ENCODE results near the gene SEPTIN11.
"Not testable (repeated sequence)": the region's sequence is repeated elsewhere in the genome, so short reads cannot be mapped to it uniquely, and the experiment has no call there.

Gene SEPTIN11

GRCh38 chr4:76952656-76953582, 3.4 kb downstream of the SEPTIN11 start:
- DNase-seq, result no peak

GRCh38 chr4:76953956-76954355, 4.4 kb downstream of the SEPTIN11 start:
- no peak for DNase-seq

GRCh38 chr4:76954489-76954888, 4.9 kb downstream of the SEPTIN11 start:
- no peak for DNase-seq

- DNase-seq, result no peak
These were observed 5.6 kb downstream of the SEPTIN11 start for GRCh38 chr4:76955182-76955581.

GRCh38 chr4:76957004-76957738, 7.6 kb downstream of the SEPTIN11 start:
- DNase-seq, result no peak

GRCh38 chr4:76958891-76959290, 9.3 kb downstream of the SEPTIN11 start:
- no peak for DNase-seq

GRCh38 chr4:76960014-76960413, 10.5 kb downstream of the SEPTIN11 start:
- no peak for DNase-seq

- no peak for DNase-seq
These were observed 13.0 kb downstream of the SEPTIN11 start for GRCh38 chr4:76962406-76963130.

GRCh38 chr4:76963131-76963750, 13.7 kb downstream of the SEPTIN11 start:
- DNase-seq, result no peak

GRCh38 chr4:76963927-76964326, 14.4 kb downstream of the SEPTIN11 start:
- not testable (repeated sequence) for DNase-seq

GRCh38 chr4:76964769-76965168, 15.2 kb downstream of the SEPTIN11 start:
- DNase-seq, result no peak

GRCh38 chr4:76965866-76966579, 16.5 kb downstream of the SEPTIN11 start:
- no peak for DNase-seq

GRCh38 chr4:76968937-76969336, 19.4 kb downstream of the SEPTIN11 start:
- DNase-seq, result no peak

- DNase-seq, result no peak
These were observed 19.9 kb downstream of the SEPTIN11 start for GRCh38 chr4:76969495-76969894.

GRCh38 chr4:76969941-76970529, 20.5 kb downstream of the SEPTIN11 start:
- DNase-seq, result no peak

GRCh38 chr4:76972306-76972705, 22.8 kb downstream of the SEPTIN11 start:
- DNase-seq, result no peak

- DNase-seq, result no peak
These were observed 24.6 kb downstream of the SEPTIN11 start for GRCh38 chr4:76974150-76974549.

- DNase-seq, result no peak
These were observed 27.6 kb downstream of the SEPTIN11 start for GRCh38 chr4:76977113-76977512.

- no peak for DNase-seq
These were observed 28.3 kb downstream of the SEPTIN11 start for GRCh38 chr4:76977736-76978350.

- no peak for DNase-seq
These were observed 29.7 kb downstream of the SEPTIN11 start for GRCh38 chr4:76979236-76979635.

GRCh38 chr4:76980261-76980660, 30.7 kb downstream of the SEPTIN11 start:
- no peak for DNase-seq
